ENCODE results near the gene NSF.

The NSF gene

DNA sequence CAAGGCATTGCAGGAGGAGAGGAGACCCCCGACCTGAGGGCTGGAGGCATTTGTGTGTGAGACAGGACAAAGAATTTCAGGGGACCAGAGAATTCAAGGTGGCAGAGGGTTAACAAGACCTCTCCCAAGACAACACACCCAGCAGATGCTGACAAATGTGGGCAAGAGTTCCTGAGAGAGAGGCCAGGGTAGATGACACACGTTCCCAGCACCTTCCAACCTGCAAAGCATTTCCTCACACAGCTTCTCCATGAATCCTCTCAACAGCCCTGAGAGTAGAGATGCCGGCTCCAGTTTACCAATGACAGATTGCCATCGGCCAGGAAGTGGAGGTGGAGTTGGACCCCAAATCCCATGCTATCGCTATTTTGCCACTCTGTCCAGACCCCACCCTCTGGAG is 203.1 kb downstream of the NSF start:
- TF ChIP-seq, protein P1, sequence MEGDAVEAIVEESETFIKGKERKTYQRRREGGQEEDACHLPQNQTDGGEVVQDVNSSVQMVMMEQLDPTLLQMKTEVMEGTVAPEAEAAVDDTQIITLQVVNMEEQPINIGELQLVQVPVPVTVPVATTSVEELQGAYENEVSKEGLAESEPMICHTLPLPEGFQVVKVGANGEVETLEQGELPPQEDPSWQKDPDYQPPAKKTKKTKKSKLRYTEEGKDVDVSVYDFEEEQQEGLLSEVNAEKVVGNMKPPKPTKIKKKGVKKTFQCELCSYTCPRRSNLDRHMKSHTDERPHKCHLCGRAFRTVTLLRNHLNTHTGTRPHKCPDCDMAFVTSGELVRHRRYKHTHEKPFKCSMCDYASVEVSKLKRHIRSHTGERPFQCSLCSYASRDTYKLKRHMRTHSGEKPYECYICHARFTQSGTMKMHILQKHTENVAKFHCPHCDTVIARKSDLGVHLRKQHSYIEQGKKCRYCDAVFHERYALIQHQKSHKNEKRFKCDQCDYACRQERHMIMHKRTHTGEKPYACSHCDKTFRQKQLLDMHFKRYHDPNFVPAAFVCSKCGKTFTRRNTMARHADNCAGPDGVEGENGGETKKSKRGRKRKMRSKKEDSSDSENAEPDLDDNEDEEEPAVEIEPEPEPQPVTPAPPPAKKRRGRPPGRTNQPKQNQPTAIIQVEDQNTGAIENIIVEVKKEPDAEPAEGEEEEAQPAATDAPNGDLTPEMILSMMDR (IDR thresholded peaks at IDR 0.05; ENCODE audit: control insufficient read depth, extremely low read depth, insufficient read depth): no peak
- H3K4me3 ChIP-seq (ENCODE audit: low read depth, low read length): no peak overlapping the region
- DNase-seq (ENCODE audit: low read depth): no peak

DNA sequence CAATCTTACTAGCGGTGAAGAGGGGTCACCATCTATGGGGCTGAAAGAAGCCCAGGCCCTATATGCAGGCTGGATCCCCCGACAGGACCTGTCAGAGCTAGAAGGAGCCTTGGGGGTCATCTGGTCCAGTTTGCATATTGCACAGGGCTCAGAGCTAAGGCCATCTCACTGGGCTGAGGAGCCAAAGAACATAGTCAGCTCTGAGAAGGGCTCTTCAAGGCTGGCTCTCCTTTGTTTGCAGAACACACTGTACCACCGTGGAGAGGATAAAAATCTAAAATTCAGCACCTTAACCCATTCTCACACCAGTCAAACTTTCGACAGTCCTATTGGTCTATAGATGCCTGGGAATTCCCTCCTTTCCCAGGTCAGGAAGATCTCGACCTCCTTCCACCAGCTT is 203.8 kb downstream of the NSF start:
- no peak overlapping the region for H3K4me3 ChIP-seq (ENCODE audit: low read depth, low read length)
- TF ChIP-seq, protein P1 (IDR thresholded peaks at IDR 0.05; ENCODE audit: control insufficient read depth, extremely low read depth, insufficient read depth): no peak

DNA sequence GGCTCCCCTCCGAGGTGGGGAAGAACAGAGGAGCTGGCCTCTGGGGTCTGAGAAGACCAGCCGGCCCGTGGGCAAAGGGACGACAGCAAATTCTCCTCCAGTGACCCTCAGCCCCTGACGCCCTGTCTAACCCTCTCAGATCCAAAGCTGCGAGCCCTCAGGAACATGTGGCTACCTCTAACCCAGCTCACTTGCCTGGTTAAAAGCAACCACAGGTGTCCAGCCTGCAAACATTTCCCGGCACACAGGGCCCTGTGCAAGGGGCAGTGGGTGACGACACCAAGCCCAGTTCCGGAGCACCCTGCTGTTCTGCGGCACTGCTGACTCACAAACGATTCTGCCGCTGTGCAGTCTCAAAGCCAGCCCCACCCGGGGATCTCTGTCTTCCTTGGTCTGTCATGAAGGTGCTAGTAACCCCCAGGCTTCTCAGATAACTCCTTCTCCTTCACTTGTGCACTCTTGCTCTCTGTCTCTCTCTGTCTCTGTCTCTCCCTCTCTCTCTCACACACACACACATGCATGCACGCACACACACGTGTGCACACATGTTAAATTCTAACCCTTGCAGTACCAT is 205.0 kb downstream of the NSF start:
- H3K4me3 ChIP-seq (ENCODE audit: low read depth, low read length): no peak overlapping the region

More for the DNA sequence above, 203.8 kb downstream of the NSF start:
- no peak for DNase-seq (ENCODE audit: low read depth)

DNA sequence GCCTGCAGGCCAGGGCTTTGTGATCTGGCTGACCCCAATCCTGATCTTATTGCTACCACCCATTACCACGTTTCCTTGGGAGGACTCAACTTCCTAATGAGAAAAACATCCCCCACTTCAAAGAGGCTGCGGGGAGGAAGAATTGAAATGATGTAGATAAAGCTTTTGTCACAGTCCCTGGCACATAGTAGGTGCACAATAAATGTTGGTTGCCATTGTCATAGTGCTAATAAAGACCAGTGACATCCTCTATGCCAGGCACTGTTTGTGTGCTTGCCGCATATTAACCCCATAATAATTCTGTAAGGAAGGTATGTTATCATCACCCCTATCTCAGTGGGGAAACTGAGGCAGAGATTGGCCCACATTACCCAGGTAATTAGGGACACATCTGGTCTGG is 205.6 kb downstream of the NSF start:
- TF ChIP-seq, protein P1 (IDR thresholded peaks at IDR 0.05; ENCODE audit: control insufficient read depth, extremely low read depth, insufficient read depth): no peak
- no peak overlapping the region for H3K4me3 ChIP-seq (ENCODE audit: low read depth, low read length)
- DNase-seq (ENCODE audit: low read depth): no peak

More for the DNA sequence above, 205.0 kb downstream of the NSF start:
- DNase-seq (ENCODE audit: low read depth): no peak
- TF ChIP-seq, protein P1 (IDR thresholded peaks at IDR 0.05; ENCODE audit: control insufficient read depth, extremely low read depth, insufficient read depth): no peak

DNA sequence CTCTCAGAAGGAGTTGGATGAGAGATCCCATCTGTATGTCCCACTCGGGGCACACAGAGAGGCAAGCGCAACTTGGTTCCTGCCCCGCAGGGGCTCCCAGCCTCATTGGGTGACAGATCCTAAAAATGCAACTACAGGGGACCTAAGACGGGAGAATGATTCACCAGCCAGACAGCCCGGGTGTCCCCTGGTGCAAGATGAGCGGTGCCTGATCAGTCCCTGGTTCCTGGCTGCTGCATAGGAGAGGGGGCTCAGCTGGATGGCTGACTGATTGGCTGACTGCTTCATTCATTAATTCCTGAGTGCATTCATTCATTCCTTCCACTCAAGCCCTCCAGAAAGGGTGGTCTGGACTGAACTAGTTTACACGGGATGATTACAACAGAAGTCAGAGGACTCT is 206.1 kb downstream of the NSF start:
- TF ChIP-seq, protein P1 (IDR thresholded peaks at IDR 0.05; ENCODE audit: control insufficient read depth, extremely low read depth, insufficient read depth): no peak
- no peak for DNase-seq (ENCODE audit: low read depth)

DNA sequence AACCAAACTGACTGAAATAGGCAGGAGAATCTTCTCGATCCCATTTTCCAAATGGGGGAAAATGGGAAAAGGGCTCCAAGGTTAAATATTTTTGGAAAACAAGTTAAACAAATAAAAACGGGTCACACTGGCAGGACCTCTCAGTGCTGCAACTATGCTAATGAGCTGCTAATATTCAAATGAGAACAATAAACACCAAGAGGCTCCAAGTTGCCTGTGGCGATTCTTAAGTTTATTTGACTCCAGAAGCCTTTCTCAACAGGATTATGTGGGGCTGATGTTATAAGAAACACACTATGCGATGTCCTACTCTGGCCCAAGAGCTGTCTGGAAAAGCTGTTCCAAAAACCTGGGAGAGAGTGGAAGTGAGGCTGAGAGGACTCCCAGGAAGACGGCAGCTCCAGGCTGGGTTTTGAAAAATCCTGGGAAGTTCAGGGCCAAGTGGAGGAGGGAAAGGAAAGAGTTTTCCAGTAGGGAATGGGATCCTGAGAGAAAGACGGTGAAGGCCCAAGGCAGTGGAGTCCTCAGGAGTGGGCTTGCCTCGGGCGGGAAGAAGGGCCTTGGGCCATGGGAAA is 206.6 kb downstream of the NSF start:
- no peak overlapping the region for H3K4me3 ChIP-seq (ENCODE audit: low read depth, low read length)
- DNase-seq (ENCODE audit: low read depth): no peak
- TF ChIP-seq, protein P1 (IDR thresholded peaks at IDR 0.05; ENCODE audit: control insufficient read depth, extremely low read depth, insufficient read depth): no peak

More for the DNA sequence above, 206.1 kb downstream of the NSF start:
- no peak overlapping the region for H3K4me3 ChIP-seq (ENCODE audit: low read depth, low read length)

DNA sequence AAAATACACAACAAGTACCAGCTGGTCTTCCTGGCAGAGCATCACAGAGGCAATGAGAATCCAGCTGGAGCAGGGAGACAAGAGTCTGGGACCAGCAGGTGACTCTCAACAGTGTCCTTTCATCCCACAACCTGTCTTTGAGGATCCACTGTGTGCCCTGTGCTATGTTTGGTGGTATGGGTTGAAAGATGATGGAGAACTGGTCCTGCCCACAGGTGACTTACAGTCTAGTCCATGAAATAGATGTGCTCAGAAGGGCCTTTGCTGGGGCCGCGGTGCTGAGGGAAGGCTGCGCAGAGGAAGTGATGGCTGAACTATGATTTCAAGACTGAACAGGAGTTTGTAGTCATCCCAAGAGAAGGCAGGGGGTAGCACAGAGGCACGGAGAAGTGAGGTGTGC is 210.1 kb downstream of the NSF start:
- TF ChIP-seq, protein P1 (IDR thresholded peaks at IDR 0.05; ENCODE audit: control insufficient read depth, extremely low read depth, insufficient read depth): no peak
- H3K4me3 ChIP-seq (ENCODE audit: low read depth, low read length): no peak overlapping the region
- DNase-seq (ENCODE audit: low read depth): no peak
